ENCODE results near the gene PLA2G4A.

- TF ChIP-seq CTCF (IDR thresholded peaks at IDR 0.05 in 2 of 3, conservative IDR thresholded peaks at IDR 0.05 in 1 of 3; ENCODE audit: borderline replicate concordance in 1 of 3, insufficient read depth in 1 of 3, low read depth in 2 of 3, low read length in 2 of 3) (no peak), SIN3A (IDR thresholded peaks at IDR 0.05; ENCODE audit: low read depth) (no peak), YY1 (IDR thresholded peaks at IDR 0.05; ENCODE audit: extremely low read depth, insufficient replicate concordance, low read depth, low read length) (no peak), POLR2A (IDR thresholded peaks at IDR 0.05; ENCODE audit: borderline replicate concordance, extremely low read depth, insufficient read depth, insufficient read length) (no peak), ELF1 (IDR thresholded peaks at IDR 0.05; ENCODE audit: borderline replicate concordance, low read depth) (no peak), EGR1 (IDR thresholded peaks at IDR 0.05; ENCODE audit: low read depth) (no peak), ZBTB33 (IDR thresholded peaks at IDR 0.05; ENCODE audit: extremely low read depth, insufficient replicate concordance, low read length) (no peak), SRF (IDR thresholded peaks at IDR 0.05; ENCODE audit: low read depth) (no peak)
Observed at GRCh38 chr1:186841599-186841998, 12.8 kb downstream of the PLA2G4A start.
